Keratinocyte (primary cell): ENCODE data around the gene FCER2.

Source experiments
- EZH2 ChIP-seq: IDR thresholded peaks from one replicate; pipeline ENCODE4 v1.6.1; 2012; ENCODE audit warnings: inconsistent platforms, mild to moderate bottlenecking, low read length, moderate library complexity
- TF ChIP-seq, protein P1 (sequence below), 3 experiments: IDR thresholded peaks in 1 of 3; conservative IDR thresholded peaks in 1 of 3; optimal IDR thresholded peaks in 1 of 3; 2 replicates in 2 of 3; 3 replicates in 1 of 3; pipeline versions ENCODE3 to v1.5.1; 2011; ENCODE audit warnings: low read length in 3 of 3, mild to moderate bottlenecking in 3 of 3, moderate library complexity in 2 of 3, control low read depth in 1 of 3, inconsistent platforms in 1 of 3; ENCODE audit not compliant: insufficient read depth in 2 of 3; ENCODE audit errors: extremely low read depth in 1 of 3

DNA sequence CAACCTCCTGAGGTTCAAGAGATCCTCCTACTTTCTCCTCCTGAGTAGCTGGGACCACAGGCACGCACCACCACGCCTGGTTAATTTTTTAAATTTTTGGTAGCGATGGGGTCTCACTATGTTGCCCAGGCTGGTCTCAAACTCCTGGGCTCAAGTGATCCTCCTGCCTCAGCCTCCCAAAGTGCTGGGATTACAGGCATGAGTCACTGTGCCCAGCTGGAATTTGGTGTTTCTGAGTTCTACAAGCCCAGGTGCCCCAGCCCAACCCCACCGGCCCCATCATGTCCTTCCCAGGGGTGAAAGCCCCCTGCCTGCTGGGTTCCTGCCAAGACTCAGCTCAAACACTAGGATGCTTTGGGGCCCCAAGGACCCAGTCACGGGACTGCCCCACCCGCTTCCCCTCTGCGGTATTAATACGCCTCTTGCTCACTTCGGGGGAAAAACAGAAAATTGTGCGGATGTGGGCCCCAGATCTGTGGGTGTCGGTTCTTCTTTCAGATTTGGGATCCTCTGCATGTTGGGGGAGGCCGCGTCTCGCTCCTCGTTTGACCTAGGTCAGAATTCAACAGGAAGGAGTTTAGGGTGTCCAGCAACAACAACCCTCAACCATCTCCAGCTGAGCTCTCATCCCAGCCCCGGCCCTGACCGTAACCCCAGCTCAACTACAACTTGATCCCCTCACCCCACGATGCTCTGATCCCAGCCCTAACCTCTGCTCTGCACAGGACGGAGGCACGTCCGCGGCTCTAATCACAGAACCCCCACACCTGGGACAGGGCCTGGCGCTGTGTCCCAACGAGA lies 3.7 kb upstream of the FCER2 start:
- TF ChIP-seq, protein P1, sequence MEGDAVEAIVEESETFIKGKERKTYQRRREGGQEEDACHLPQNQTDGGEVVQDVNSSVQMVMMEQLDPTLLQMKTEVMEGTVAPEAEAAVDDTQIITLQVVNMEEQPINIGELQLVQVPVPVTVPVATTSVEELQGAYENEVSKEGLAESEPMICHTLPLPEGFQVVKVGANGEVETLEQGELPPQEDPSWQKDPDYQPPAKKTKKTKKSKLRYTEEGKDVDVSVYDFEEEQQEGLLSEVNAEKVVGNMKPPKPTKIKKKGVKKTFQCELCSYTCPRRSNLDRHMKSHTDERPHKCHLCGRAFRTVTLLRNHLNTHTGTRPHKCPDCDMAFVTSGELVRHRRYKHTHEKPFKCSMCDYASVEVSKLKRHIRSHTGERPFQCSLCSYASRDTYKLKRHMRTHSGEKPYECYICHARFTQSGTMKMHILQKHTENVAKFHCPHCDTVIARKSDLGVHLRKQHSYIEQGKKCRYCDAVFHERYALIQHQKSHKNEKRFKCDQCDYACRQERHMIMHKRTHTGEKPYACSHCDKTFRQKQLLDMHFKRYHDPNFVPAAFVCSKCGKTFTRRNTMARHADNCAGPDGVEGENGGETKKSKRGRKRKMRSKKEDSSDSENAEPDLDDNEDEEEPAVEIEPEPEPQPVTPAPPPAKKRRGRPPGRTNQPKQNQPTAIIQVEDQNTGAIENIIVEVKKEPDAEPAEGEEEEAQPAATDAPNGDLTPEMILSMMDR (optimal IDR thresholded peaks at IDR 0.05 in 1 of 3, IDR thresholded peaks at IDR 0.05 in 1 of 3, conservative IDR thresholded peaks at IDR 0.05 in 1 of 3; ENCODE audit: extremely low read depth in 1 of 3, insufficient read depth in 2 of 3, low read length in 3 of 3) = no peak
- no peak for TF ChIP-seq EZH2
